NCI-H82 (cell line): ENCODE measurements around the gene EIF3I.

ENCODE experiments used
- DNase-seq: peaks from one replicate; lab custom pipeline; 2025; lab: John Stamatoyannopoulos, UW

The EIF3I gene

GRCh38 chr1:32266921-32267591 lies 44.8 kb downstream of the EIF3I start:
- DNase-seq = no peak

- no peak for DNase-seq
Observed at GRCh38 chr1:32269744-32270143, 47.5 kb downstream of the EIF3I start.

- DNase-seq = no peak
Observed at GRCh38 chr1:32272557-32273390, 50.6 kb downstream of the EIF3I start.

- DNase-seq = peak; percentile 34
Observed at GRCh38 chr1:32273391-32274208, 51.4 kb downstream of the EIF3I start.

GRCh38 chr1:32274646-32275340 lies 52.6 kb downstream of the EIF3I start:
- DNase-seq = no peak

- DNase-seq = peak; percentile 25
Observed at GRCh38 chr1:32275424-32275823, 53.2 kb downstream of the EIF3I start.

GRCh38 chr1:32276032-32276782 lies 54.0 kb downstream of the EIF3I start:
- DNase-seq = no peak
